T-helper 17 cell (primary cell): ENCODE results near the gene SNX14. TPM values are rescaled to one million over a fixed set of nuclear protein-coding genes. Genes with fewer than 3 reads are reported as not detected.
"Not testable (repeated sequence)": the region's sequence is repeated elsewhere in the genome, so short reads cannot be mapped to it uniquely, and the experiment has no call there.

Experiments used
- ATAC-seq: fragments of 150-1000 bp; cut with Tn5 transposase; 2 replicates; pipeline ENCODE4 v1.10.0; 2021; ENCODE audit warnings: mild to moderate bottlenecking, moderate library complexity
- DNase-seq, 3 donors: peaks; one replicate each; pipeline versions ENCODE4 v3.0.0 to v3.0.0-alpha.2; 2020 to 2021
- H3K9me3 ChIP-seq: one replicate; pipeline ENCODE4 v1.7.0; 2013; ENCODE audit warnings: low read length, mild to moderate bottlenecking; ENCODE audit not compliant: control insufficient read depth, poor library complexity, severe bottlenecking
- H3K27ac Mint-ChIP-seq: one replicate; pipeline ENCODE4 v1.8.0; 2022; ENCODE audit warnings: mild to moderate bottlenecking, moderate library complexity, mixed read lengths
- H3K27me3 Mint-ChIP-seq: one replicate; pipeline ENCODE4 v1.8.0; 2022; ENCODE audit warnings: mixed read lengths
- H3K36me3 Mint-ChIP-seq: one replicate; pipeline ENCODE4 v1.8.0; 2022; ENCODE audit warnings: low read depth, mixed read lengths
- H3K4me1 Mint-ChIP-seq: one replicate; pipeline ENCODE4 v1.8.0; 2022; ENCODE audit warnings: mild to moderate bottlenecking, mixed read lengths
- H3K4me3 Mint-ChIP-seq: one replicate; pipeline ENCODE4 v1.8.0; 2022; ENCODE audit warnings: mild to moderate bottlenecking, moderate library complexity, mixed read lengths
- total RNA-seq, 4 donors: library from RNA in 2 of 4; stranded (reverse) in 2 of 4; gene quantifications; one replicate each; pipeline ENCODE4 v1.2.3 and lab custom pipeline; 2022 to 2026

Gene SNX14
- total RNA-seq, 2 donors from 2014 or later, result 35.8 to 36.7 TPM

- ATAC-seq (no peak), DNase-seq (no peak)
- no peaks in the 10 kb centered on the region for H3K9me3 ChIP-seq
- Mint-ChIP-seq H3K4me3 (no peak overlapping the region), H3K27ac (no peak overlapping the region), H3K36me3 (peaks cover 3% of the 10 kb centered on the region), H3K4me1 (peaks cover 24% of the 10 kb centered on the region), H3K27me3 (no peaks in the 10 kb centered on the region)
Observed at GRCh38 chr6:85579581-85579980, 14.1 kb downstream of the SNX14 start.

- no peaks in the 10 kb centered on the region for H3K9me3 ChIP-seq
- Mint-ChIP-seq H3K27me3 (no peaks in the 10 kb centered on the region), H3K4me3 (no peak overlapping the region), H3K27ac (no peak overlapping the region), H3K36me3 (peaks cover 2% of the 10 kb centered on the region), H3K4me1 (peaks cover 22% of the 10 kb centered on the region)
- DNase-seq (no peak), ATAC-seq (no peak)
Observed at GRCh38 chr6:85576476-85576875, 17.2 kb downstream of the SNX14 start.

- Mint-ChIP-seq H3K36me3 (peaks cover 4% of the 10 kb centered on the region), H3K27ac (no peak overlapping the region), H3K4me3 (no peak overlapping the region), H3K27me3 (no peaks in the 10 kb centered on the region), H3K4me1 (peaks cover 17% of the 10 kb centered on the region)
- ATAC-seq, result no peak
- H3K9me3 ChIP-seq, result no peaks in the 10 kb centered on the region
- DNase-seq, result no peak
Observed at GRCh38 chr6:85574932-85575598, 18.6 kb downstream of the SNX14 start.

GRCh38 chr6:85569323-85569722 lies 24.3 kb downstream of the SNX14 start:
- no peaks in the 10 kb centered on the region for H3K9me3 ChIP-seq
- Mint-ChIP-seq H3K27ac (no peak overlapping the region), H3K4me1 (peaks cover 5% of the 10 kb centered on the region), H3K4me3 (no peak overlapping the region), H3K27me3 (no peaks in the 10 kb centered on the region), H3K36me3 (peaks cover 6% of the 10 kb centered on the region)
- ATAC-seq, result no peak
- no peak for DNase-seq

GRCh38 chr6:85568411-85568810 lies 25.2 kb downstream of the SNX14 start:
- H3K9me3 ChIP-seq, result no peaks in the 10 kb centered on the region
- H3K4me3 Mint-ChIP-seq, result no peak overlapping the region
- peaks cover 5% of the 10 kb centered on the region for H3K4me1 Mint-ChIP-seq
- H3K27ac Mint-ChIP-seq, result peak overlapping the region; percentile 19
- ATAC-seq (no peak), DNase-seq (no peak)
- H3K36me3 Mint-ChIP-seq, result peaks cover 6% of the 10 kb centered on the region
- no peaks in the 10 kb centered on the region for H3K27me3 Mint-ChIP-seq

- Mint-ChIP-seq H3K36me3 (peaks cover 7% of the 10 kb centered on the region), H3K27ac (peak overlapping the region; percentile 27), H3K27me3 (no peaks in the 10 kb centered on the region), H3K4me1 (peaks cover 5% of the 10 kb centered on the region), H3K4me3 (no peak overlapping the region)
- DNase-seq (no peak), ATAC-seq (no peak)
- no peaks in the 10 kb centered on the region for H3K9me3 ChIP-seq
Observed at GRCh38 chr6:85565736-85566135, 27.9 kb downstream of the SNX14 start.

GRCh38 chr6:85564223-85564622 lies 29.4 kb downstream of the SNX14 start:
- not testable (repeated sequence) for DNase-seq, H3K27me3 Mint-ChIP-seq, ATAC-seq, H3K4me3 Mint-ChIP-seq, H3K27ac Mint-ChIP-seq, H3K36me3 Mint-ChIP-seq, H3K9me3 ChIP-seq, H3K4me1 Mint-ChIP-seq

- DNase-seq, result no peak
- Mint-ChIP-seq H3K4me3 (no peak overlapping the region), H3K36me3 (peaks cover 7% of the 10 kb centered on the region)
Observed at GRCh38 chr6:85561750-85562357, 31.8 kb downstream of the SNX14 start.

GRCh38 chr6:85556992-85557668 lies 36.5 kb downstream of the SNX14 start:
- no peaks in the 10 kb centered on the region for H3K9me3 ChIP-seq
- no peak overlapping the region for H3K4me3 Mint-ChIP-seq
- H3K36me3 Mint-ChIP-seq, result peaks cover 12% of the 10 kb centered on the region
- ATAC-seq, result no peak
- H3K27me3 Mint-ChIP-seq, result no peaks in the 10 kb centered on the region
- H3K27ac Mint-ChIP-seq, result peak overlapping the region; percentile 66
- peaks cover 5% of the 10 kb centered on the region for H3K4me1 Mint-ChIP-seq
- no peak for DNase-seq

More at GRCh38 chr6:85561750-85562357, 31.8 kb downstream of the SNX14 start:
- ATAC-seq, result no peak
- Mint-ChIP-seq H3K27ac (no peak overlapping the region), H3K4me1 (peaks cover 5% of the 10 kb centered on the region), H3K27me3 (no peaks in the 10 kb centered on the region)
- H3K9me3 ChIP-seq, result no peaks in the 10 kb centered on the region

GRCh38 chr6:85552652-85553051 lies 41.0 kb downstream of the SNX14 start:
- Mint-ChIP-seq H3K4me3 (no peak overlapping the region), H3K4me1 (peaks cover 3% of the 10 kb centered on the region), H3K27me3 (no peaks in the 10 kb centered on the region), H3K36me3 (peaks cover 12% of the 10 kb centered on the region), H3K27ac (no peak overlapping the region)
- no peaks in the 10 kb centered on the region for H3K9me3 ChIP-seq
- ATAC-seq, result no peak
- DNase-seq, result no peak

GRCh38 chr6:85551264-85551663 lies 42.4 kb downstream of the SNX14 start:
- no peaks in the 10 kb centered on the region for H3K9me3 ChIP-seq
- H3K27me3 Mint-ChIP-seq, result no peaks in the 10 kb centered on the region
- no peak for DNase-seq
- peaks cover 8% of the 10 kb centered on the region for H3K36me3 Mint-ChIP-seq
- H3K4me1 Mint-ChIP-seq, result no peaks in the 10 kb centered on the region
- no peak overlapping the region for H3K27ac Mint-ChIP-seq
- H3K4me3 Mint-ChIP-seq, result no peak overlapping the region
- no peak for ATAC-seq

GRCh38 chr6:85547719-85548118 lies 45.9 kb downstream of the SNX14 start:
- ATAC-seq (no peak), DNase-seq (no peak)
- H3K36me3 Mint-ChIP-seq, result peaks cover 8% of the 10 kb centered on the region

GRCh38 chr6:85544776-85545175 lies 48.9 kb downstream of the SNX14 start:
- ATAC-seq, result no peak
- Mint-ChIP-seq H3K36me3 (peaks cover 8% of the 10 kb centered on the region), H3K4me3 (no peak overlapping the region), H3K4me1 (peaks cover 4% of the 10 kb centered on the region), H3K27me3 (no peaks in the 10 kb centered on the region), H3K27ac (no peak overlapping the region)
- DNase-seq, result no peak
- H3K9me3 ChIP-seq, result no peaks in the 10 kb centered on the region

More at GRCh38 chr6:85547719-85548118, 45.9 kb downstream of the SNX14 start:
- Mint-ChIP-seq H3K27me3 (no peaks in the 10 kb centered on the region), H3K27ac (no peak overlapping the region), H3K4me3 (no peak overlapping the region), H3K4me1 (peaks cover 4% of the 10 kb centered on the region)
- H3K9me3 ChIP-seq, result no peaks in the 10 kb centered on the region
